ENCODE data around the gene LDB2. TPM values are rescaled to one million over a fixed set of nuclear protein-coding genes. Genes with fewer than 3 reads are reported as not detected.

Gene LDB2
- total RNA-seq, 1 donor from 2014 or later: not detected

DNA sequence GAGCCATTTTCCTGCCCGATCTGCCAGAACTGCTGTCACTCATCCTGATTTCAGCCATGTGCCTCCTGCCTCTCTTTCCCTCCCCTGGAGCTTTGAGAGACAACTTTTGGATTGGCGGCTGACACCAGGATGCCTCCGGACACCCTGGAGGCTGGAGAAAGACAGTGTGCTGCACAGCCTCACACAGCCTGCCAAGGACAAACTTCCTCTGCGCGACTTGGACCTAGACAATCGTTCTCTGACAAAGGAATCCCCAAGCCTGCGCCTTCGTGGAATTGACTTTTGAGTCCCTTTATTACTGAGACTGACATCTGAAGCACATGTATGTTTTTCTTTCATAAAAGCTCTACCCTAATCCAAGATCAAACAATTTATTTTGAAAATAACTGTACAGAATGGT lies 10.8 kb upstream of the LDB2 start:
- no peak for DNase-seq (ENCODE audit: low spot score, unreplicated experiment)
- Mint-ChIP-seq H3K36me3 (ENCODE audit: insufficient read depth) (no peaks in the 10 kb centered on the region), H3K4me3 (ENCODE audit: low read depth) (no peak overlapping the region), H3K4me1 (ENCODE audit: low read depth) (no peaks in the 10 kb centered on the region), H3K27ac (no peak overlapping the region), H3K27me3 (peaks cover 15% of the 10 kb centered on the region), H3K9me3 (ENCODE audit: low read depth) (no peaks in the 10 kb centered on the region)
- TF ChIP-seq CTCF (IDR thresholded peaks at IDR 0.05; ENCODE audit: unreplicated experiment): no peak

GRCh38 chr4:16908377-16909021 lies 10.1 kb upstream of the LDB2 start:
- no peaks in the 10 kb centered on the region for H3K9me3 Mint-ChIP-seq (ENCODE audit: low read depth)
- no peak overlapping the region for H3K4me3 Mint-ChIP-seq (ENCODE audit: low read depth)
- DNase-seq (ENCODE audit: low spot score, unreplicated experiment): no peak
- no peak for TF ChIP-seq CTCF (IDR thresholded peaks at IDR 0.05; ENCODE audit: unreplicated experiment)
- H3K36me3 Mint-ChIP-seq (ENCODE audit: insufficient read depth): no peaks in the 10 kb centered on the region
- no peaks in the 10 kb centered on the region for H3K4me1 Mint-ChIP-seq (ENCODE audit: low read depth)
- H3K27me3 Mint-ChIP-seq: peaks cover 17% of the 10 kb centered on the region
- no peak overlapping the region for H3K27ac Mint-ChIP-seq

- no peak for TF ChIP-seq CTCF (IDR thresholded peaks at IDR 0.05; ENCODE audit: unreplicated experiment)
- peaks cover 5% of the 10 kb centered on the region for H3K4me1 Mint-ChIP-seq (ENCODE audit: low read depth)
- no peak for DNase-seq (ENCODE audit: low spot score, unreplicated experiment)
- H3K4me3 Mint-ChIP-seq (ENCODE audit: low read depth): no peak overlapping the region
- H3K27ac Mint-ChIP-seq: no peak overlapping the region
- no peaks in the 10 kb centered on the region for H3K9me3 Mint-ChIP-seq (ENCODE audit: low read depth)
- H3K36me3 Mint-ChIP-seq (ENCODE audit: insufficient read depth): no peaks in the 10 kb centered on the region
- H3K27me3 Mint-ChIP-seq: peaks cover 47% of the 10 kb centered on the region
These were observed 1.9 kb upstream of the LDB2 start for GRCh38 chr4:16900325-16900724.

DNA sequence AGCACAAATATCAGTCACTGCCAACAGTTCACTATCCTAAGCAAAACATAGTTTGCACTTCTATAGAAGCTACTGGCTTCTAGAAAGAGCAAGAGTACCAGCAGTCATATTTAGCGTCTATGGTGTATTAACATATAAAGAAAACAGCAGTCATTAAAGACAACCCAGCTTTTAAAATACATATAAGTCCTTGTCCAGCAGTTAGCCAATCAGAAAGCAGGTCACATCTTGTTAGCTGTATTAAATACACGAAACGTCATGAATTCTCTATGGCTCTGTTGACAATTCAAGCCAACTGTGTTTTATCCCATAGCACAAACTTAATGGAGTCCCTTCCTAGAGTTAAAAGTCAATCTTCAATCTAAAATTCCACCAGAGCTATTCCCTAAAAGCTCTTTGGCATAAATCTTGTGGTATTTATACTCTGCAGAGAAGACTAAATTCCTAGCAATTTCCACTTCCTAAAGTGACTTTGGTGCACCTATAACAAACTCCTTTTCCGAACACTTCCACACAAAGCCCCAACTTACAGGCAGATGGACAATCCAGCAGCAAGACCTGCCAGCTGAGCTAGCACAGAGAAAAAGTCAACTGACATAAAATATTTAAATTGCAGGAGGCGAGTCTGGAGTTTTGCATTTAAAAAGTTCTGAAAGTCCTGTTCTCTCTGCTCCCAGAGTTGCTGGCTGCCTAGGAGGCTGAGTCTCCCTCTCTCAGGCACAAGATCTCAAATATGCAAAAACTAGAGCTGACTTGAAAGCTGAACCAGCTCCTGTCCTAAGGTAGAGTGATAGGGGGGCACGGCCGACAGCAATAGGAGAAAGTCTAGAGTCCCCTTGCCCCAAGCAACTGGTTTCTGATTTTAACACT lies 1.3 kb downstream of the LDB2 start:
- H3K27me3 Mint-ChIP-seq: peaks cover 37% of the 10 kb centered on the region
- no peak for TF ChIP-seq CTCF (IDR thresholded peaks at IDR 0.05; ENCODE audit: unreplicated experiment)
- H3K4me3 Mint-ChIP-seq (ENCODE audit: low read depth): no peak overlapping the region
- peaks cover 10% of the 10 kb centered on the region for H3K4me1 Mint-ChIP-seq (ENCODE audit: low read depth)
- no peaks in the 10 kb centered on the region for H3K9me3 Mint-ChIP-seq (ENCODE audit: low read depth)
- no peaks in the 10 kb centered on the region for H3K36me3 Mint-ChIP-seq (ENCODE audit: insufficient read depth)
- H3K27ac Mint-ChIP-seq: no peak overlapping the region
- DNase-seq (ENCODE audit: low spot score, unreplicated experiment): no peak

DNA sequence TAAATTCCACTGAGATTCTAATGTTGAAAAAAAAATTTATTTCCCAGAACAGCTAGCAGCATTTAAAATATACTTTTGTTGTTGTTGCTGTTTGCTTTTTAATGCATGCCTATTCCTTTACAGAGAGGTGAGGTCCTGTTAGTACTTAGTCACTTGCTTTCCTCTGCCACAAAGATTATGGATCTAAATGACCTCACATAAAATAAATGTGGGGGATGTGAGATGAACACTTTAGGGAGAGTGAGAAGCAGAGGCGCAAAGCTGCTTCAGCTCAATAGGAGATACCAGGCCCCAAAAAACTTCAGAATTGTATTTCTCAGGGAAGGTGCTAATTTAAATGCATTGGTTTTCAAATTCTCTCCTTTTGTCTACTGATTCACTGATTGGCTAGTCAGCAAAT lies 4.0 kb downstream of the LDB2 start:
- no peaks in the 10 kb centered on the region for H3K9me3 Mint-ChIP-seq (ENCODE audit: low read depth)
- TF ChIP-seq CTCF (IDR thresholded peaks at IDR 0.05; ENCODE audit: unreplicated experiment): no peak

More for the DNA sequence above, 4.0 kb downstream of the LDB2 start:
- Mint-ChIP-seq H3K36me3 (ENCODE audit: insufficient read depth) (no peaks in the 10 kb centered on the region), H3K27ac (no peak overlapping the region), H3K27me3 (peaks cover 29% of the 10 kb centered on the region), H3K4me3 (ENCODE audit: low read depth) (no peak overlapping the region), H3K4me1 (ENCODE audit: low read depth) (peaks cover 10% of the 10 kb centered on the region)
- DNase-seq (ENCODE audit: low spot score, unreplicated experiment): no peak

Measured in progenitor cell of endocrine pancreas (in vitro differentiated cells).